ENCODE data around the gene KRT15.

The KRT15 gene

DNA sequence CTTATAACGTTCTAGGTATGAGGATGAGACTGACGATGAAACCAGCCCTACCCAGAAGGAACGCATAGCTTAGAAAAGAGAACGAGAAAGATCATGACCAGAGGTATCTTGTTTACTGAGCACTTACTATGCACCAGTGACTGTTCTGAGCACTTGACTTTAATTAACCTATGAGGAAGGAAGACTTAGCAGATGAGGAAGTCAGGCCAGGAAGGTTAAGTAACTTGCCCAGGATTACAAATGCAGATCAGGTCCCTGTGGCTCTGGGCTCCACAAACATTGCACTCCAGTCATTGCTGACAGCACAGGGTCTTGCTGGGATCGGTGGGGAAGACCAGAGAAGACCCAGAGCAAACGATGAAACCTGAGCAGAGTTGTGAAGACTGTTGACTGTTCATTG lies 20.4 kb downstream of the KRT15 start:
- H3K4me1 ChIP-seq (ENCODE audit: insufficient read depth, low read length, poor library complexity, severe bottlenecking): peaks cover 5% of the 10 kb centered on the region
- no peaks in the 10 kb centered on the region for H3K9me3 ChIP-seq (ENCODE audit: insufficient read depth, low read depth, low read length)
- H3K4me2 ChIP-seq (ENCODE audit: low read depth, low read length, poor library complexity, severe bottlenecking): no peak overlapping the region
- H3F3A ChIP-seq (ENCODE audit: low read depth): no peaks in the 10 kb centered on the region
- H3K4me3 ChIP-seq (ENCODE audit: low read length, poor library complexity, severe bottlenecking): no peak overlapping the region
- H3K36me3 ChIP-seq (ENCODE audit: insufficient read depth, low read length): no peaks in the 10 kb centered on the region
- no peaks in the 10 kb centered on the region for H4K20me1 ChIP-seq (ENCODE audit: insufficient read depth, low read length, poor library complexity, severe bottlenecking)
- no peak for TF ChIP-seq EZH2phosphoT487 (IDR thresholded peaks at IDR 0.05; ENCODE audit: borderline replicate concordance)
- TF ChIP-seq, protein P1, sequence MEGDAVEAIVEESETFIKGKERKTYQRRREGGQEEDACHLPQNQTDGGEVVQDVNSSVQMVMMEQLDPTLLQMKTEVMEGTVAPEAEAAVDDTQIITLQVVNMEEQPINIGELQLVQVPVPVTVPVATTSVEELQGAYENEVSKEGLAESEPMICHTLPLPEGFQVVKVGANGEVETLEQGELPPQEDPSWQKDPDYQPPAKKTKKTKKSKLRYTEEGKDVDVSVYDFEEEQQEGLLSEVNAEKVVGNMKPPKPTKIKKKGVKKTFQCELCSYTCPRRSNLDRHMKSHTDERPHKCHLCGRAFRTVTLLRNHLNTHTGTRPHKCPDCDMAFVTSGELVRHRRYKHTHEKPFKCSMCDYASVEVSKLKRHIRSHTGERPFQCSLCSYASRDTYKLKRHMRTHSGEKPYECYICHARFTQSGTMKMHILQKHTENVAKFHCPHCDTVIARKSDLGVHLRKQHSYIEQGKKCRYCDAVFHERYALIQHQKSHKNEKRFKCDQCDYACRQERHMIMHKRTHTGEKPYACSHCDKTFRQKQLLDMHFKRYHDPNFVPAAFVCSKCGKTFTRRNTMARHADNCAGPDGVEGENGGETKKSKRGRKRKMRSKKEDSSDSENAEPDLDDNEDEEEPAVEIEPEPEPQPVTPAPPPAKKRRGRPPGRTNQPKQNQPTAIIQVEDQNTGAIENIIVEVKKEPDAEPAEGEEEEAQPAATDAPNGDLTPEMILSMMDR (conservative IDR thresholded peaks at IDR 0.05; ENCODE audit: low read length): no peak
- H3K79me2 ChIP-seq (ENCODE audit: insufficient read depth, low read length): no peaks in the 10 kb centered on the region
- peak overlapping the region; percentile 10; the same call in 1 of the 2 replicates for H2AFZ ChIP-seq (ENCODE audit: low read length)
- H3K9ac ChIP-seq (ENCODE audit: low read depth, low read length, poor library complexity, severe bottlenecking): no peak overlapping the region
- H3K9me2 ChIP-seq (replicated peaks; ENCODE audit: low read depth, low read length): no peaks in the 10 kb centered on the region
- no peaks in the 10 kb centered on the region for H3K27me3 ChIP-seq (ENCODE audit: insufficient read depth, low read length, poor library complexity, severe bottlenecking)

- no peaks in the 10 kb centered on the region for H3K27me3 ChIP-seq (ENCODE audit: insufficient read depth, low read length, poor library complexity, severe bottlenecking)
- H4K20me1 ChIP-seq (ENCODE audit: insufficient read depth, low read length, poor library complexity, severe bottlenecking): no peaks in the 10 kb centered on the region
- H2AFZ ChIP-seq (ENCODE audit: low read length): peak overlapping the region; percentile 91
- peaks cover 5% of the 10 kb centered on the region for H3K4me1 ChIP-seq (ENCODE audit: insufficient read depth, low read length, poor library complexity, severe bottlenecking)
- no peaks in the 10 kb centered on the region for H3F3A ChIP-seq (ENCODE audit: low read depth)
- TF ChIP-seq, protein P1 (conservative IDR thresholded peaks at IDR 0.05; ENCODE audit: low read length): peak; percentile 88
- TF ChIP-seq EZH2phosphoT487 (IDR thresholded peaks at IDR 0.05; ENCODE audit: borderline replicate concordance): no peak
- no peaks in the 10 kb centered on the region for H3K9me3 ChIP-seq (ENCODE audit: insufficient read depth, low read depth, low read length)
- H3K36me3 ChIP-seq (ENCODE audit: insufficient read depth, low read length): no peaks in the 10 kb centered on the region
- peak overlapping the region; percentile 64 for H3K4me2 ChIP-seq (ENCODE audit: low read depth, low read length, poor library complexity, severe bottlenecking)
- H3K9ac ChIP-seq (ENCODE audit: low read depth, low read length, poor library complexity, severe bottlenecking): peak overlapping the region; percentile 50
- H3K4me3 ChIP-seq (ENCODE audit: low read length, poor library complexity, severe bottlenecking): peak overlapping the region; percentile 54
- no peaks in the 10 kb centered on the region for H3K9me2 ChIP-seq (replicated peaks; ENCODE audit: low read depth, low read length)
- H3K79me2 ChIP-seq (ENCODE audit: insufficient read depth, low read length): no peaks in the 10 kb centered on the region
Measured at GRCh38 chr17:41496803-41497484, 21.7 kb downstream of the KRT15 start.

GRCh38 chr17:41494524-41494923 lies 24.2 kb downstream of the KRT15 start:
- H3K4me2 ChIP-seq (ENCODE audit: low read depth, low read length, poor library complexity, severe bottlenecking): no peak overlapping the region
- H3K27me3 ChIP-seq (ENCODE audit: insufficient read depth, low read length, poor library complexity, severe bottlenecking): no peaks in the 10 kb centered on the region
- no peaks in the 10 kb centered on the region for H4K20me1 ChIP-seq (ENCODE audit: insufficient read depth, low read length, poor library complexity, severe bottlenecking)
- no peaks in the 10 kb centered on the region for H3K9me3 ChIP-seq (ENCODE audit: insufficient read depth, low read depth, low read length)
- H3K79me2 ChIP-seq (ENCODE audit: insufficient read depth, low read length): no peaks in the 10 kb centered on the region
- H3K9ac ChIP-seq (ENCODE audit: low read depth, low read length, poor library complexity, severe bottlenecking): no peak overlapping the region
- peaks cover 10% of the 10 kb centered on the region for H3K4me1 ChIP-seq (ENCODE audit: insufficient read depth, low read length, poor library complexity, severe bottlenecking)
- no peaks in the 10 kb centered on the region for H3K9me2 ChIP-seq (replicated peaks; ENCODE audit: low read depth, low read length)
- no peaks in the 10 kb centered on the region for H3F3A ChIP-seq (ENCODE audit: low read depth)
- no peaks in the 10 kb centered on the region for H3K36me3 ChIP-seq (ENCODE audit: insufficient read depth, low read length)
- TF ChIP-seq, protein P1 (conservative IDR thresholded peaks at IDR 0.05; ENCODE audit: low read length): no peak
- no peak for TF ChIP-seq EZH2phosphoT487 (IDR thresholded peaks at IDR 0.05; ENCODE audit: borderline replicate concordance)
- no peak overlapping the region for H2AFZ ChIP-seq (ENCODE audit: low read length)
- no peak overlapping the region for H3K4me3 ChIP-seq (ENCODE audit: low read length, poor library complexity, severe bottlenecking)

Measured in Loucy (cell line).